Kidney (tissue), 14 donors: ENCODE data around the gene ZNF138. TPM values are rescaled to one million over a fixed set of nuclear protein-coding genes. Genes with fewer than 3 reads are reported as not detected.

Source experiments
- DNase-seq, 5 donors: peaks; one replicate each; pipeline ENCODE4 v3.0.0-alpha.2; 2013 to 2020
- FAIRE-seq: peaks from 2 replicates; lab custom pipeline; 2012; peaks lifted over from hg19 to GRCh38; lab: Jason Lieb, UNC
- H3K27ac ChIP-seq, 2 donors: one replicate each; pipeline ENCODE4 v1.7.0; 2013; ENCODE audit warnings: low read depth in 2 of 2, low read length in 2 of 2, inconsistent platforms in 1 of 2
- H3K27me3 ChIP-seq: one replicate; pipeline ENCODE4 v1.7.1; 2013; ENCODE audit warnings: low read length, inconsistent platforms; ENCODE audit not compliant: control insufficient read depth, insufficient read depth
- H3K36me3 ChIP-seq, 3 donors: one replicate each; pipeline versions ENCODE4 v1.7.0 to v1.7.1; 2013; ENCODE audit warnings: low read length in 3 of 3, control low read depth in 1 of 3, inconsistent platforms in 1 of 3; ENCODE audit not compliant: insufficient read depth in 3 of 3, control insufficient read depth in 2 of 3
- H3K4me1 ChIP-seq, 3 donors: one replicate each; pipeline versions ENCODE4 v1.7.0 to v1.7.1; 2013; ENCODE audit warnings: low read length in 3 of 3, inconsistent platforms in 1 of 3, low read depth in 1 of 3; ENCODE audit not compliant: control insufficient read depth in 2 of 3, insufficient read depth in 2 of 3
- H3K4me3 ChIP-seq, 3 donors: one replicate each; pipeline versions ENCODE4 v1.7.0 to v1.8.1; 2013; ENCODE audit warnings: low read length in 3 of 3, control low read depth in 1 of 3, inconsistent platforms in 1 of 3
- H3K9ac ChIP-seq, 3 donors: one replicate each; pipeline versions ENCODE4 v1.7.0 to v1.7.1; 2013; ENCODE audit warnings: low read length in 3 of 3, control low read depth in 1 of 3, inconsistent platforms in 1 of 3
- H3K9me3 ChIP-seq, 3 donors: one replicate each; pipeline versions ENCODE4 v1.7.0 to v1.7.1; 2013; ENCODE audit warnings: low read length in 3 of 3, control low read depth in 1 of 3, inconsistent platforms in 1 of 3; ENCODE audit not compliant: control insufficient read depth in 2 of 3, insufficient read depth in 1 of 3
- CTCF ChIP-seq: IDR thresholded peaks from 3 replicates; pipeline ENCODE4 v1.5.1; 2012; ENCODE audit warnings: mild to moderate bottlenecking, moderate library complexity, borderline replicate concordance; ENCODE audit not compliant: insufficient read depth; ENCODE audit errors: extremely low read depth
- intact Hi-C: fragments of 100-400 bp; cut with DNase I; formaldehyde crosslinking; loops from one replicate; pipeline ENCODE4 v1.11.1; 2022
- polyA plus RNA-seq: library from polyadenylated mRNA; stranded (reverse); fragments of 350-450 nt; fragmentation: Illumina TruSeq; extraction: RNeasy Lipid Tissue Mini Kit (QIAGEN cat#74804); gene quantifications from one replicate; pipeline ENCODE4 v1.2.3, GENCODE V29; 2014; ENCODE audit warnings: low read depth, low replicate concordance; ENCODE audit not compliant: insufficient read depth
- total RNA-seq: library from RNA; stranded (reverse); fragmentation: NEBNext Ultra II Directional; extraction: Animal tissue kit (Norgen Biotek cat#: 25700); gene quantifications from one replicate; pipeline ENCODE4 v1.2.1, GENCODE V29; 2021
- donor health status: control.
- donor health status: control.
- donor health status: control.
- donor health status: control.
- donor health status: control.
- donor health status: DM: yes; HTN: yes; CAD: no.
- donor health status: Normal renal cell carcinoma (clear cell type).

ZNF138 gene
- total and polyA plus RNA-seq, 2 donors from 2014 or later: 6.3 to 9.9 TPM

- Histone ChIP-seq H3K4me3 (no peak overlapping the region), H3K4me1 (no peaks in the 10 kb centered on the region), H3K9ac (no peak overlapping the region), H3K27me3 (no peaks in the 10 kb centered on the region), H3K36me3 (no peaks in the 10 kb centered on the region), H3K27ac (no peak overlapping the region), H3K9me3 (no peaks in the 10 kb centered on the region)
- intact Hi-C loops: no loop called here
- TF ChIP-seq CTCF: no peak
- DNase-seq (no peak), FAIRE-seq (no peak)
These were observed 76.4 kb downstream of the ZNF138 start for GRCh38 chr7:64870656-64871055.

- intact Hi-C loops: no loop called here
- no peak for FAIRE-seq
- Histone ChIP-seq H3K27me3 (no peaks in the 10 kb centered on the region), H3K27ac (no peak overlapping the region), H3K9me3 (no peaks in the 10 kb centered on the region), H3K9ac (no peak overlapping the region), H3K36me3 (no peaks in the 10 kb centered on the region), H3K4me3 (no peak overlapping the region), H3K4me1 (no peaks in the 10 kb centered on the region)
- DNase-seq: peak in 1 of 5 donors; percentile 4
- no peak for TF ChIP-seq CTCF
These were observed 77.5 kb downstream of the ZNF138 start for GRCh38 chr7:64871761-64872160.

GRCh38 chr7:64872351-64873154, 78.3 kb downstream of the ZNF138 start:
- DNase-seq: peak in 1 of 5 donors; percentile 4
- intact Hi-C loops: no loop called here
- no peak for FAIRE-seq
- no peak overlapping the region for H3K4me3 ChIP-seq
- H3K4me1 ChIP-seq: no peaks in the 10 kb centered on the region
- no peak overlapping the region for H3K27ac ChIP-seq
- H3K9ac ChIP-seq: no peak overlapping the region
- H3K9me3 ChIP-seq: no peaks in the 10 kb centered on the region
- H3K36me3 ChIP-seq: no peaks in the 10 kb centered on the region
- TF ChIP-seq CTCF: no peak
- no peaks in the 10 kb centered on the region for H3K27me3 ChIP-seq
